ENCODE results near the gene LIN7A.

Gene LIN7A

GRCh38 chr12:80868576-80868975 lies 69.2 kb downstream of the LIN7A start:
- TF ChIP-seq CTCF (IDR thresholded peaks at IDR 0.05; ENCODE audit: low read depth, low read length) = no peak
- in situ Hi-C loops (cut with HindIII; ENCODE audit: low sequenced_read_pairs) = no loop called here

GRCh38 chr12:80867941-80868340 lies 69.8 kb downstream of the LIN7A start:
- in situ Hi-C loops (cut with HindIII; ENCODE audit: low sequenced_read_pairs) = no loop called here
- no peak for TF ChIP-seq CTCF (IDR thresholded peaks at IDR 0.05; ENCODE audit: low read depth, low read length)
- H3K4me3 ChIP-seq (ENCODE audit: low read depth, low read length) = no peak overlapping the region
- DNase-seq (ENCODE audit: low read depth, low spot score) = no peak

More at GRCh38 chr12:80868576-80868975, 69.2 kb downstream of the LIN7A start:
- H3K4me3 ChIP-seq (ENCODE audit: low read depth, low read length) = no peak overlapping the region
- no peak for DNase-seq (ENCODE audit: low read depth, low spot score)

- DNase-seq (ENCODE audit: low read depth, low spot score) = no peak
- in situ Hi-C loops (cut with HindIII; ENCODE audit: low sequenced_read_pairs) = no loop called here
- H3K4me3 ChIP-seq (ENCODE audit: low read depth, low read length) = no peak overlapping the region
- no peak for TF ChIP-seq CTCF (IDR thresholded peaks at IDR 0.05; ENCODE audit: low read depth, low read length)
These were observed 73.5 kb downstream of the LIN7A start for GRCh38 chr12:80864046-80864735.

GRCh38 chr12:80862531-80862930 lies 75.2 kb downstream of the LIN7A start:
- peak; percentile 21 for DNase-seq (ENCODE audit: low read depth, low spot score)
- in situ Hi-C loops (cut with HindIII; ENCODE audit: low sequenced_read_pairs) = no loop called here
- TF ChIP-seq CTCF (IDR thresholded peaks at IDR 0.05; ENCODE audit: low read depth, low read length) = no peak
- H3K4me3 ChIP-seq (ENCODE audit: low read depth, low read length) = no peak overlapping the region

GRCh38 chr12:80861641-80862378 lies 75.9 kb downstream of the LIN7A start:
- DNase-seq (ENCODE audit: low read depth, low spot score) = peak; percentile 35
- no peak overlapping the region for H3K4me3 ChIP-seq (ENCODE audit: low read depth, low read length)
- TF ChIP-seq CTCF (IDR thresholded peaks at IDR 0.05; ENCODE audit: low read depth, low read length) = no peak
- in situ Hi-C loops (cut with HindIII; ENCODE audit: low sequenced_read_pairs) = no loop called here

- no peak for TF ChIP-seq CTCF (IDR thresholded peaks at IDR 0.05; ENCODE audit: low read depth, low read length)
These were observed 76.8 kb downstream of the LIN7A start for GRCh38 chr12:80860928-80861327.

More at GRCh38 chr12:80860928-80861327, 76.8 kb downstream of the LIN7A start:
- no peak overlapping the region for H3K4me3 ChIP-seq (ENCODE audit: low read depth, low read length)
- in situ Hi-C loops (cut with HindIII; ENCODE audit: low sequenced_read_pairs) = no loop called here
- DNase-seq (ENCODE audit: low read depth, low spot score) = no peak

All from astrocyte of the spinal cord (primary cell).